GM12878 (cell line): ENCODE measurements around the gene SRF.

ENCODE experiments used
- TF ChIP-seq, protein P1 (sequence below): IDR thresholded peaks from 2 replicates; pipeline ENCODE4 v1.6.1; 2011; ENCODE audit warnings: mild to moderate bottlenecking, low read depth, low read length, moderate library complexity; ENCODE audit not compliant: insufficient replicate concordance
- TF ChIP-seq, protein P2 (sequence below), 3 experiments: IDR thresholded peaks in 2 of 3; conservative IDR thresholded peaks in 1 of 3; 2 replicates each; pipeline ENCODE4 v1.5.1; 2011; ENCODE audit warnings: low read depth in 3 of 3, low read length in 3 of 3, mild to moderate bottlenecking in 3 of 3, control low read depth in 2 of 3, moderate library complexity in 2 of 3, inconsistent platforms in 1 of 3, mixed read lengths in 1 of 3; ENCODE audit not compliant: control insufficient read depth in 2 of 3, insufficient read depth in 1 of 3; ENCODE audit errors: extremely low read depth in 1 of 3

DNA sequence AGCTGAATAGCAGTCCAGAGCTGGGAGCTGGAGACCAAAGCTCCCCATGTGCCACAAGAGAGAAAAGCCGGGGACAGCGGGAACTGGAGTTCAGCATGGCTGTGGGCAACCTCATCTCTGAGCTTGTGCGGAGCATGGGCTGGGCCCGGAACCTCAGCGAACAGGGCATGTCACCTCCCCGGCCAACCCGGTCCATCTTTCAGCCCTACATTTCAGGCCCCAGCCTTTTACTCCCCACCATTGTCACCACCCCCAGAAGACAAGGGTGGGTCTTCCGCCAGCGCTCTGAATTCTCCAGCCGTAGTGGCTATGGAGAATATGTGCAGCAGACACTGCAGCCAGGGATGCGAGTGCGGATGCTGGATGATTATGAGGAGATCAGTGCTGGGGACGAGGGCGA is 14.9 kb downstream of the SRF start:
- TF ChIP-seq, protein P1, sequence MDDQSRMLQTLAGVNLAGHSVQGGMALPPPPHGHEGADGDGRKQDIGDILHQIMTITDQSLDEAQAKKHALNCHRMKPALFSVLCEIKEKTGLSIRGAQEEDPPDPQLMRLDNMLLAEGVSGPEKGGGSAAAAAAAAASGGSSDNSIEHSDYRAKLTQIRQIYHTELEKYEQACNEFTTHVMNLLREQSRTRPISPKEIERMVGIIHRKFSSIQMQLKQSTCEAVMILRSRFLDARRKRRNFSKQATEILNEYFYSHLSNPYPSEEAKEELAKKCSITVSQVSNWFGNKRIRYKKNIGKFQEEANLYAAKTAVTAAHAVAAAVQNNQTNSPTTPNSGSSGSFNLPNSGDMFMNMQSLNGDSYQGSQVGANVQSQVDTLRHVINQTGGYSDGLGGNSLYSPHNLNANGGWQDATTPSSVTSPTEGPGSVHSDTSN = no peak
- TF ChIP-seq, protein P2, sequence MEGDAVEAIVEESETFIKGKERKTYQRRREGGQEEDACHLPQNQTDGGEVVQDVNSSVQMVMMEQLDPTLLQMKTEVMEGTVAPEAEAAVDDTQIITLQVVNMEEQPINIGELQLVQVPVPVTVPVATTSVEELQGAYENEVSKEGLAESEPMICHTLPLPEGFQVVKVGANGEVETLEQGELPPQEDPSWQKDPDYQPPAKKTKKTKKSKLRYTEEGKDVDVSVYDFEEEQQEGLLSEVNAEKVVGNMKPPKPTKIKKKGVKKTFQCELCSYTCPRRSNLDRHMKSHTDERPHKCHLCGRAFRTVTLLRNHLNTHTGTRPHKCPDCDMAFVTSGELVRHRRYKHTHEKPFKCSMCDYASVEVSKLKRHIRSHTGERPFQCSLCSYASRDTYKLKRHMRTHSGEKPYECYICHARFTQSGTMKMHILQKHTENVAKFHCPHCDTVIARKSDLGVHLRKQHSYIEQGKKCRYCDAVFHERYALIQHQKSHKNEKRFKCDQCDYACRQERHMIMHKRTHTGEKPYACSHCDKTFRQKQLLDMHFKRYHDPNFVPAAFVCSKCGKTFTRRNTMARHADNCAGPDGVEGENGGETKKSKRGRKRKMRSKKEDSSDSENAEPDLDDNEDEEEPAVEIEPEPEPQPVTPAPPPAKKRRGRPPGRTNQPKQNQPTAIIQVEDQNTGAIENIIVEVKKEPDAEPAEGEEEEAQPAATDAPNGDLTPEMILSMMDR (IDR thresholded peaks at IDR 0.05 in 2 of 3, conservative IDR thresholded peaks at IDR 0.05 in 1 of 3; ENCODE audit: control insufficient read depth in 2 of 3, extremely low read depth in 1 of 3, insufficient read depth in 1 of 3, low read depth in 3 of 3, low read length in 3 of 3) = no peak
